NCI-H69 (cell line): ENCODE results near the gene PSG11.
"Not testable (repeated sequence)": the region's sequence is repeated elsewhere in the genome, so short reads cannot be mapped to it uniquely, and the experiment has no call there.

ENCODE experiments used
- DNase-seq: peaks from one replicate; lab custom pipeline; 2025; lab: John Stamatoyannopoulos, UW

Gene PSG11

GRCh38 chr19:42989186-42989585 lies 37.1 kb downstream of the PSG11 start:
- DNase-seq, result peak; percentile 0

- DNase-seq, result not testable (repeated sequence)
Observed at GRCh38 chr19:42988206-42988605, 38.1 kb downstream of the PSG11 start.

- DNase-seq, result no peak
Observed at GRCh38 chr19:42985588-42985987, 40.7 kb downstream of the PSG11 start.

GRCh38 chr19:42982111-42982510 lies 44.2 kb downstream of the PSG11 start:
- not testable (repeated sequence) for DNase-seq

GRCh38 chr19:42971451-42971850 lies 54.8 kb downstream of the PSG11 start:
- DNase-seq, result not testable (repeated sequence)

GRCh38 chr19:42965176-42965575 lies 61.1 kb downstream of the PSG11 start:
- no peak for DNase-seq

- no peak for DNase-seq
Observed at GRCh38 chr19:42961119-42961518, 65.2 kb downstream of the PSG11 start.
